H1 (cell line): ENCODE data around the gene KRTAP2-3.

Experiments used
- POLR2A ChIP-seq, 2 experiments: IDR thresholded peaks; 1 replicate in 1 of 2; 2 replicates in 1 of 2; pipeline ENCODE4 v1.6.1; 2011; ENCODE audit warnings: low read depth in 2 of 2, low read length in 2 of 2, mild to moderate bottlenecking in 2 of 2; ENCODE audit errors: control extremely low read depth in 1 of 2
- TF ChIP-seq, protein P1 (sequence below), 3 experiments: IDR thresholded peaks; 1 replicate in 2 of 3; 2 replicates in 1 of 3; pipeline versions ENCODE4 v1.5.1 to v1.6.1; 2011; ENCODE audit warnings: low read length in 3 of 3, mild to moderate bottlenecking in 3 of 3, inconsistent platforms in 2 of 3, low read depth in 1 of 3, moderate library complexity in 1 of 3; ENCODE audit not compliant: insufficient read depth in 1 of 3; ENCODE audit errors: control extremely low read depth in 1 of 3
- TF ChIP-seq, protein P2 (sequence below): IDR thresholded peaks from 2 replicates; pipeline ENCODE4 v1.6.1; 2012; ENCODE audit warnings: inconsistent platforms

DNA sequence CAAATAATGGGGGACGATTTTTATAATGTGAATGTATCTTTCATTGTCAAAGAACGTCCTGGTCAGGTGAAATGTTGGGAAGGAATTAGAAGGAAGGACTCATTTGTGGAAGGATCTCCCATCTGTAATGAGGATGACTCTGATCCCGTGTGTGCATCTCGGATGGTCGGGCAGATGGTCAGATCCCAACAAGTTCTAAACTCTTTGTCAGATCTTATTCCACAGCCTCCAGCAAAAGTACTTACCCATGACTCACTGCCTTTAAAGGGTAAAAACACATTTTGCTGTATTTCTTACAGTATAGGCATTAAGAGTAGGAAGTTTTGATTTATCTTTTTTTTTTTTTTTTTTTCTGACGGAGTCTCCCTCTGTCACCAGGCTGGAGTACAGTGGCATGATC, 38.6 kb upstream of the KRTAP2-3 start:
- TF ChIP-seq POLR2A (IDR thresholded peaks at IDR 0.05; ENCODE audit: control extremely low read depth in 1 of 2, low read depth in 2 of 2, low read length in 2 of 2) = no peak
- TF ChIP-seq, protein P1, sequence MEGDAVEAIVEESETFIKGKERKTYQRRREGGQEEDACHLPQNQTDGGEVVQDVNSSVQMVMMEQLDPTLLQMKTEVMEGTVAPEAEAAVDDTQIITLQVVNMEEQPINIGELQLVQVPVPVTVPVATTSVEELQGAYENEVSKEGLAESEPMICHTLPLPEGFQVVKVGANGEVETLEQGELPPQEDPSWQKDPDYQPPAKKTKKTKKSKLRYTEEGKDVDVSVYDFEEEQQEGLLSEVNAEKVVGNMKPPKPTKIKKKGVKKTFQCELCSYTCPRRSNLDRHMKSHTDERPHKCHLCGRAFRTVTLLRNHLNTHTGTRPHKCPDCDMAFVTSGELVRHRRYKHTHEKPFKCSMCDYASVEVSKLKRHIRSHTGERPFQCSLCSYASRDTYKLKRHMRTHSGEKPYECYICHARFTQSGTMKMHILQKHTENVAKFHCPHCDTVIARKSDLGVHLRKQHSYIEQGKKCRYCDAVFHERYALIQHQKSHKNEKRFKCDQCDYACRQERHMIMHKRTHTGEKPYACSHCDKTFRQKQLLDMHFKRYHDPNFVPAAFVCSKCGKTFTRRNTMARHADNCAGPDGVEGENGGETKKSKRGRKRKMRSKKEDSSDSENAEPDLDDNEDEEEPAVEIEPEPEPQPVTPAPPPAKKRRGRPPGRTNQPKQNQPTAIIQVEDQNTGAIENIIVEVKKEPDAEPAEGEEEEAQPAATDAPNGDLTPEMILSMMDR (IDR thresholded peaks at IDR 0.05; ENCODE audit: control extremely low read depth in 1 of 3, insufficient read depth in 1 of 3, low read depth in 1 of 3, low read length in 3 of 3) = no peak
- TF ChIP-seq, protein P2, sequence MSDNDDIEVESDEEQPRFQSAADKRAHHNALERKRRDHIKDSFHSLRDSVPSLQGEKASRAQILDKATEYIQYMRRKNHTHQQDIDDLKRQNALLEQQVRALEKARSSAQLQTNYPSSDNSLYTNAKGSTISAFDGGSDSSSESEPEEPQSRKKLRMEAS = no peak
